H1 (cell line): ENCODE results near the gene THOC7. TPM values are rescaled to one million over a fixed set of nuclear protein-coding genes. Genes with fewer than 3 reads are reported as not detected.

Source experiments
- CTCF ChIA-PET: fragments of 300-600 bp; sonication (Branson Sonifier 250); formaldehyde crosslinking; loops from one replicate; lab custom pipeline; 2021; ENCODE audit not compliant: partially characterized antibody; lab: Charles Lee
- POLR2A ChIA-PET: fragments of 300-600 bp; sonication (Branson Sonifier 250); formaldehyde crosslinking; loops from one replicate; lab custom pipeline; 2021; ENCODE audit warnings: inconsistent platforms; ENCODE audit not compliant: partially characterized antibody; lab: Charles Lee
- DNase-seq, 2 experiments: peaks; one replicate each; pipeline versions ENCODE4 v3.0.0 to v3.0.0-alpha.2; 2010 to 2022; ENCODE audit warnings: low spot score in 2 of 2, low read depth in 1 of 2, mixed read lengths in 1 of 2
- FAIRE-seq: peaks from 2 replicates; lab custom pipeline; 2011; peaks lifted over from hg19 to GRCh38; lab: Jason Lieb, UNC
- H2AFZ ChIP-seq: 2 replicates; pipeline ENCODE4 v1.8.1; 2012; ENCODE audit warnings: low read length, inconsistent platforms
- H2AK5ac ChIP-seq: 2 replicates; pipeline ENCODE4 v1.6.1; 2013; ENCODE audit warnings: low read depth, low read length
- H2BK120ac ChIP-seq: replicated peaks from 2 replicates; pipeline ENCODE3; 2013; ENCODE audit warnings: low read depth, low read length, inconsistent platforms
- H2BK12ac ChIP-seq: 2 replicates; pipeline ENCODE4 v1.6.1; 2013; ENCODE audit warnings: low read depth, low read length
- H2BK15ac ChIP-seq: 2 replicates; pipeline ENCODE4 v1.6.1; 2013; ENCODE audit warnings: low read length
- H2BK20ac ChIP-seq: 2 replicates; pipeline ENCODE4 v1.6.1; 2013; ENCODE audit warnings: low read length
- H2BK5ac ChIP-seq: 2 replicates; pipeline ENCODE4 v1.6.1; 2013; ENCODE audit warnings: low read depth, low read length
- H3K14ac ChIP-seq: 2 replicates; pipeline ENCODE4 v1.6.1; 2013; ENCODE audit warnings: inconsistent platforms; ENCODE audit not compliant: insufficient read length
- H3K18ac ChIP-seq: 2 replicates; pipeline ENCODE4 v1.6.1; 2013; ENCODE audit warnings: low read length; ENCODE audit errors: extremely low read depth
- H3K23ac ChIP-seq: 2 replicates; pipeline ENCODE4 v1.6.1; 2013; ENCODE audit warnings: inconsistent platforms; ENCODE audit not compliant: insufficient read length
- H3K23me2 ChIP-seq: 2 replicates; pipeline ENCODE4 v1.6.1; 2013; ENCODE audit warnings: low read depth, low read length
- H3K27ac ChIP-seq: 2 replicates; pipeline ENCODE4 v1.6.1; 2011; ENCODE audit warnings: low read depth, low read length, inconsistent platforms
- H3K27me3 ChIP-seq, 4 experiments: replicated peaks in 1 of 4; 1 replicate in 1 of 4; 2 replicates in 3 of 4; pipeline versions ENCODE4 v1.6.1 to v1.8.1; 2011 to 2013; ENCODE audit warnings: low read length in 3 of 4, mild to moderate bottlenecking in 3 of 4, inconsistent platforms in 2 of 4, mixed read lengths in 2 of 4, moderate library complexity in 1 of 4; ENCODE audit not compliant: control insufficient read depth in 3 of 4, insufficient read depth in 3 of 4; ENCODE audit errors: extremely low read depth in 1 of 4
- H3K36me3 ChIP-seq, 4 experiments: 2 replicates each; pipeline versions ENCODE4 v1.6.1 to v1.8.1; 2011 to 2013; ENCODE audit warnings: mild to moderate bottlenecking in 4 of 4, low read length in 3 of 4, moderate library complexity in 2 of 4, control low read depth in 1 of 4, inconsistent platforms in 1 of 4; ENCODE audit not compliant: insufficient read depth in 4 of 4, control insufficient read depth in 2 of 4
- H3K4ac ChIP-seq: replicated peaks from 2 replicates; pipeline ENCODE3; 2013; ENCODE audit warnings: low read length, low read depth, mixed read lengths, inconsistent platforms; ENCODE audit not compliant: insufficient read length
- H3K4me1 ChIP-seq, 4 experiments: replicated peaks in 1 of 4; 1 replicate in 1 of 4; 2 replicates in 3 of 4; pipeline versions ENCODE4 v1.6.1 to v1.8.1; 2011 to 2013; ENCODE audit warnings: low read length in 3 of 4, inconsistent platforms in 2 of 4, mixed read lengths in 1 of 4; ENCODE audit not compliant: insufficient read depth in 4 of 4, control insufficient read depth in 3 of 4
- H3K4me2 ChIP-seq, 2 experiments: 2 replicates each; pipeline versions ENCODE4 v1.6.1 to v1.8.1; 2011 to 2013; ENCODE audit warnings: low read depth in 2 of 2, low read length in 2 of 2, control low read depth in 1 of 2, inconsistent platforms in 1 of 2, mild to moderate bottlenecking in 1 of 2; ENCODE audit not compliant: insufficient read depth in 1 of 2
- H3K4me3 ChIP-seq, 4 experiments: fragments of 200-600, 300-600 bp in 1 of 4; sonication (generic), shearing (Covaris generic), sonication (Bioruptor Twin) in 1 of 4; 2 replicates each; pipeline versions ENCODE4 v1.5.1 to v1.8.1; 2011 to 2016; ENCODE audit warnings: low read length in 4 of 4, low read depth in 3 of 4, control low read depth in 2 of 4, inconsistent platforms in 2 of 4, mild to moderate bottlenecking in 2 of 4, mixed read lengths in 1 of 4, moderate library complexity in 1 of 4; ENCODE audit not compliant: insufficient read depth in 2 of 4; ENCODE audit errors: extremely low read depth in 1 of 4
- H3K56ac ChIP-seq: replicated peaks from 2 replicates; pipeline ENCODE3; 2013; ENCODE audit warnings: low read depth, mild to moderate bottlenecking, mixed read lengths, low read length, inconsistent platforms; ENCODE audit not compliant: insufficient read length
- H3K79me1 ChIP-seq: 2 replicates; pipeline ENCODE4 v1.6.1; 2013; ENCODE audit warnings: low read depth, low read length, control low read depth
- H3K79me2 ChIP-seq, 2 experiments: 2 replicates each; pipeline versions ENCODE4 v1.6.1 to v1.8.1; 2012 to 2013; ENCODE audit warnings: low read length in 2 of 2, mild to moderate bottlenecking in 2 of 2, inconsistent platforms in 1 of 2; ENCODE audit not compliant: insufficient read depth in 2 of 2, control insufficient read depth in 1 of 2
- H3K9ac ChIP-seq, 4 experiments: replicated peaks in 1 of 4; 1 replicate in 1 of 4; 2 replicates in 3 of 4; pipeline versions ENCODE4 v1.6.1 to v1.8.1; 2011 to 2013; ENCODE audit warnings: low read depth in 3 of 4, low read length in 3 of 4, control low read depth in 2 of 4, mild to moderate bottlenecking in 2 of 4, moderate library complexity in 2 of 4, inconsistent platforms in 1 of 4; ENCODE audit errors: extremely low read depth in 1 of 4
- H3K9me3 ChIP-seq, 2 experiments: 2 replicates each; pipeline versions ENCODE4 v1.6.1 to v1.8.1; 2012 to 2013; ENCODE audit warnings: mild to moderate bottlenecking in 2 of 2, moderate library complexity in 2 of 2, control low read depth in 1 of 2, inconsistent platforms in 1 of 2, low read depth in 1 of 2, low read length in 1 of 2, mixed read lengths in 1 of 2; ENCODE audit not compliant: insufficient read depth in 2 of 2
- H4K20me1 ChIP-seq, 2 experiments: replicated peaks in 1 of 2; 2 replicates each; pipeline versions ENCODE3 to v1.8.1; 2011 to 2013; ENCODE audit warnings: inconsistent platforms in 2 of 2, low read length in 2 of 2, mild to moderate bottlenecking in 1 of 2; ENCODE audit not compliant: insufficient read depth in 2 of 2, control insufficient read depth in 1 of 2
- H4K5ac ChIP-seq: 2 replicates; pipeline ENCODE4 v1.6.1; 2013; ENCODE audit warnings: low read length, low read depth, mixed read lengths, inconsistent platforms; ENCODE audit not compliant: insufficient read length
- H4K8ac ChIP-seq: 2 replicates; pipeline ENCODE4 v1.8.0; 2013; ENCODE audit warnings: mild to moderate bottlenecking, moderate library complexity, low read length, inconsistent platforms; ENCODE audit not compliant: insufficient read depth; ENCODE audit errors: extremely low read depth
- H4K91ac ChIP-seq: replicated peaks from 2 replicates; pipeline ENCODE3; 2013; ENCODE audit warnings: low read length, mixed read lengths, inconsistent platforms; ENCODE audit not compliant: insufficient read length
- ATF2 ChIP-seq: IDR thresholded peaks from 2 replicates; pipeline ENCODE4 v1.6.1; 2012; ENCODE audit warnings: low read length, inconsistent platforms
- BACH1 ChIP-seq: IDR thresholded peaks from 2 replicates; pipeline ENCODE4 v1.6.1; 2012; ENCODE audit warnings: low read length, improper control_type of control experiment
- CHD1 ChIP-seq: IDR thresholded peaks from 2 replicates; pipeline ENCODE4 v1.6.1; 2012; ENCODE audit warnings: low read depth, low read length, improper control_type of control experiment
- CHD2 ChIP-seq: IDR thresholded peaks from 2 replicates; pipeline ENCODE4 v1.6.1; 2012; ENCODE audit warnings: low read length, improper control_type of control experiment
- E2F6 ChIP-seq: IDR thresholded peaks from 2 replicates; pipeline ENCODE4 v1.6.1; 2012; ENCODE audit warnings: inconsistent platforms
- EGR1 ChIP-seq: IDR thresholded peaks from 2 replicates; pipeline ENCODE4 v1.6.1; 2011; ENCODE audit warnings: low read depth, low read length, borderline replicate concordance
- KDM4A ChIP-seq: IDR thresholded peaks from one replicate; pipeline ENCODE4 v1.7.1; 2012; ENCODE audit warnings: low read depth, mild to moderate bottlenecking, moderate library complexity, low read length, inconsistent platforms; ENCODE audit not compliant: severe bottlenecking
- KDM5A ChIP-seq: fragments of 200-600 bp; IDR thresholded peaks from 2 replicates; pipeline ENCODE4 v1.7.1; 2012; ENCODE audit warnings: mild to moderate bottlenecking, low read length, inconsistent platforms, mixed read lengths
- POU5F1 ChIP-seq: IDR thresholded peaks from 2 replicates; pipeline ENCODE4 v1.6.1; 2011; ENCODE audit warnings: low read depth, mild to moderate bottlenecking, low read length, moderate library complexity
- RAD21 ChIP-seq, 2 experiments: IDR thresholded peaks in 1 of 2; conservative IDR thresholded peaks in 1 of 2; 2 replicates each; pipeline ENCODE4 v1.6.1; 2011; ENCODE audit warnings: low read depth in 2 of 2, low read length in 2 of 2, improper control_type of control experiment in 1 of 2, inconsistent platforms in 1 of 2, mild to moderate bottlenecking in 1 of 2, moderate library complexity in 1 of 2
- SRF ChIP-seq: IDR thresholded peaks from 2 replicates; pipeline ENCODE4 v1.6.1; 2011; ENCODE audit warnings: mild to moderate bottlenecking, low read depth, low read length, moderate library complexity
- TCF12 ChIP-seq: IDR thresholded peaks from 2 replicates; pipeline ENCODE4 v1.6.1; 2011; ENCODE audit warnings: low read depth, mild to moderate bottlenecking, low read length
- WGBS, 2 experiments: shearing (Covaris generic) in 1 of 2; methylation state at CpG; one replicate each; pipeline versions ENCODE4 v1.1.6 to v1.1.7; 2013 to 2015; ENCODE audit warnings: low lambda C conversion rate in 2 of 2, mixed read lengths in 2 of 2, inconsistent platforms in 1 of 2, low coverage in 1 of 2, missing lambda C conversion rate in 1 of 2; ENCODE audit not compliant: insufficient replicate concordance in 2 of 2, insufficient coverage in 1 of 2, insufficient read length in 1 of 2; ENCODE audit errors: extremely low coverage in 1 of 2, missing lambda C conversion rate in 1 of 2; 5-methylcytosine and 5-hydroxymethylcytosine counted together
- polyA plus RNA-seq, 7 experiments: library from polyadenylated mRNA; depleted of rRNA in 3 of 7; stranded (reverse) in 5 of 7; unstranded in 2 of 7; fragments of >200 nt in 5 of 7; fragments of 200-250 nt in 2 of 7; gene quantifications; 1 replicate in 5 of 7; 2 replicates in 1 of 7; 4 replicates in 1 of 7; pipeline versions ENCODE4 v1.2.1 to v1.2.3, GENCODE V29; 2011 to 2013; ENCODE audit warnings: missing spikeins in 2 of 7, mixed read lengths in 2 of 7
- total RNA-seq: library from RNA; stranded (reverse); fragmentation: NEBNext Ultra II Directional; extraction: Animal tissue kit (Norgen Biotek cat#: 25700); gene quantifications from 2 replicates; pipeline ENCODE4 v1.2.1, GENCODE V29; 2021

Gene THOC7
- total and polyA plus RNA-seq, 2 of the 8 experiments (the other 6 are each of a cell fraction or from before 2014, with no cell fraction given): 18.7 to 74.0 TPM

- Histone ChIP-seq H3K9me3 (no peaks in the 10 kb centered on the region), H4K5ac (no peak overlapping the region), H4K20me1 (no peaks in the 10 kb centered on the region), H3K9ac (no peak overlapping the region), H2BK20ac (no peak overlapping the region), H2BK15ac (no peak overlapping the region), H3K27ac (no peak overlapping the region), H3K23me2 (peaks cover 2% of the 10 kb centered on the region; the same call in 1 of the 2 replicates), H2BK5ac (no peak overlapping the region), H3K79me1 (no peaks in the 10 kb centered on the region), H3K4me2 (no peak overlapping the region), H3K4me3 (no peak overlapping the region), H3K36me3 (no peaks in the 10 kb centered on the region), H3K4ac (no peak overlapping the region), H3K14ac (no peak overlapping the region), H3K23ac (no peak overlapping the region), H3K56ac (no peak overlapping the region), H4K91ac (no peak overlapping the region), H3K79me2 (no peaks in the 10 kb centered on the region), H3K4me1 (peaks cover 0 to 7% (median 0%) of the 10 kb centered on the region in 4 experiments; a peak in 2 of 7 replicates), H2AK5ac (no peak overlapping the region), H3K27me3 (no peaks in the 10 kb centered on the region), H4K8ac (no peak overlapping the region), H3K18ac (no peak overlapping the region), H2AFZ (no peak overlapping the region), H2BK120ac (no peak overlapping the region), H2BK12ac (no peak overlapping the region)
- CTCF ChIA-PET: interaction anchor here (0.5 to 3.6 kb wide), 9 partner anchors 8 to 1570 kb away, joined by 3 to 18 read pairs (median 3); no protein-coding TSS in a partner anchor
- FAIRE-seq (peak; percentile 13), DNase-seq (no peak)
- WGBS, 2 experiments: 56% methylated on average over 1 of the region's 1 CpG; no CpG with 5 or more reads in 1 of the 2 experiments
- POLR2A ChIA-PET: no interaction called here
- TF ChIP-seq POU5F1 (no peak), KDM5A (no peak), SRF (no peak), KDM4A (no peak), RAD21 (IDR thresholded peaks at IDR 0.05 in 1 of 2, conservative IDR thresholded peaks at IDR 0.05 in 1 of 2; ENCODE audit: low read depth in 2 of 2, low read length in 2 of 2) (peak; percentile 65 to 72; a peak in 3 of 4 replicates), ATF2 (no peak), EGR1 (no peak), CHD2 (no peak), E2F6 (no peak), TCF12 (no peak), CHD1 (no peak), BACH1 (no peak)
Measured at GRCh38 chr3:63791974-63792373, 71.6 kb downstream of the THOC7 start.
